Right lung (tissue), 5 donors: ENCODE measurements around the gene HMCN2. TPM values are rescaled to one million over a fixed set of nuclear protein-coding genes. Genes with fewer than 3 reads are reported as not detected.

Experiments
- DNase-seq, 2 donors: peaks; one replicate each; pipeline ENCODE4 v3.0.0-alpha.2; 2013
- polyA plus RNA-seq, 5 donors: library from polyadenylated mRNA; unstranded; fragments of 120-200 nt; gene quantifications; one replicate each; pipeline versions ENCODE4 v1.2.1 to v1.2.3, GENCODE V29; 2013; ENCODE audit warnings: inconsistent platforms in 1 of 5, low replicate concordance in 1 of 5; ENCODE audit not compliant: insufficient read length in 5 of 5, insufficient read depth in 1 of 5

Gene HMCN2
- polyA plus RNA-seq, 5 donors, result 0.21 to 2.1 (median 0.55) TPM

DNA sequence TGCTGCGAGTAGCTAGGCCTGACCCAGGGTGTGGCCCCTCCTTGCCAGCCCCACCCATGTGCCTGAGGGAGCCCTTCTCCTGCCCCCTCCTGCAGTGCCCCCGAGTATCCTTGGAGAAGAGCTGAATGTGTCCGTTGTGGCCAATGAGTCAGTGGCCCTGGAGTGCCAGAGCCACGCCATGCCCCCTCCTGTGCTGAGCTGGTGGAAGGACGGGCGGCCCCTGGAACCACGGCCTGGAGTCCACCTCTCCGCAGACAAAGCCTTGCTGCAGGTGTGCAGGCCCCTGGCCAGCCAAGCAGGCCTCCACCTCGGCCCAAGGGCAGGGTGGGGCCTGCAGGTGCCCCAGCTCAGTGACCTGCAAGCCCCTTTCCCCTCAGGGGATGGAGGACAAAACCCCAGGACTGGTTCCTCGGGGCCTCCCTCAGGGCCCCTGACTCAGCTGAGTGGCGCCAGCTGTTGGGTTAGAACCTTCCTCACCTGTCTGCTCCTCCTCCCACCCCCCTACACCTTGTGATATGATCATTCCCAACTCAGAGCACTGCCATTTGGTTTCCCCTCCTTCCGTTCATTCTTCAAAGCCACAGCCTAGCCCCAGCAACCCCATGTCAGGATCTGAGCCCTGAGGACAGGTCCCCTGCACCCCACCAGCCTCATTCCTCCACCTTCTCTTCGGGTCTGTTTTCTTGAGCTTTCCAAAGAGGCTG, 99.2 kb downstream of the HMCN2 start:
- DNase-seq, result no peak

- DNase-seq, result no peak
These were observed 99.8 kb downstream of the HMCN2 start for GRCh38 chr9:130365323-130365721.

GRCh38 chr9:130366072-130366471, 100.5 kb downstream of the HMCN2 start:
- DNase-seq, result no peak

DNA sequence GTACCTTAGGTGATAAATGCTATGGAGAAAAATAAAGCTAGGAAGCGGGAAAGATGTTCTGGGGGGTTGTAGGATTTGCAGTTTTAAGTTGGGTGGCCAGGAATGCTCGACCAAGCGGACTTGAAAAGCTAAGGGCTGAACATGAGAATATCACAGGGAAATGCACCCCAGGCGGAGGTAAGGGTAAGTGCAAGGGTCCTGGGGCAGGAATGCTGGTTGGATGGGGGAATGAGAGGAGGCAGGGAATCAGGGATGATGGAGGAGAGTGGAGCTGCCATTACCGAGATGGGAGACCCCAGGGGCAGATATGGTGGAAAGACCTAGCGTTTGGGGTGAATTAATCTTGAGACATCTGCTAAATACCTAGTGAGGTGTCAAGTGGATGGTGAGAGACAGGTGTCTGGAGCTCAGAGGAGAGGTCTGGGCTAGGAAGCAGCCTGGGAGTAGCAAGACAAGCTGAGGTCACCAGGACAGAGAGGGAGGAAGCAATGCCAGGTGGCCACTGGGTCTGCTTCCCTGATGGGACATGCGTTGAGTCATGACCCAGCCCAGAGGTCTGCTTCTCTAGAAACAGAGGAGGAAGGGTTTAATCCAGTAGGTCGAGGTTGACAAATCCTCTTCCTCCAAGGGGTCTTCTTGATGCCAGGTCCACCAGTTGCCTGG, 101.5 kb downstream of the HMCN2 start:
- DNase-seq, result no peak

DNA sequence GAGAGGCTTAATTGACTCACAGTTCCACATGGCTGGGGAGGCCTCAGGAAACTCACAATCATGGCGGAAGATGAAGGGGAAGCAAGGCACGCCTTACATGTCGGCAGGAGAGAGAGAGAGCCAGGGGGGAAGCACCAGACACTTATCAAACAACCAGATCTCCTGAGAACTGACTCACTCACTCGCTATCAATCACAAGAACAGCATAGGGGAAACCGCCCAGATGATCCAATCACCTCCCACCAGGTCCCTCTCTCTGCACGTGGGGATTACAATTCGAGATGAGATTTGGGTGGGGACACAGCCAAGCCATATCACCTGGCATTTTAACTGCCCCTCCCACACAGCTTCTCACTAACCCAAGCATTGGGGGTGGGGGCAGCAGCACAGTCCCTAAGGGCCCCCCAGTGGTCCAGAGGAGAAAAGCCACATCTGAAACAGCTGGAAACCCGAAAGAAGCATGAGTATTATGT, 103.1 kb downstream of the HMCN2 start:
- no peak for DNase-seq

GRCh38 chr9:130370226-130370625, 104.7 kb downstream of the HMCN2 start:
- DNase-seq, result no peak

- DNase-seq, result no peak
These were observed 105.8 kb downstream of the HMCN2 start for GRCh38 chr9:130371196-130371966.

GRCh38 chr9:130372057-130372456, 106.5 kb downstream of the HMCN2 start:
- DNase-seq, result no peak

DNA sequence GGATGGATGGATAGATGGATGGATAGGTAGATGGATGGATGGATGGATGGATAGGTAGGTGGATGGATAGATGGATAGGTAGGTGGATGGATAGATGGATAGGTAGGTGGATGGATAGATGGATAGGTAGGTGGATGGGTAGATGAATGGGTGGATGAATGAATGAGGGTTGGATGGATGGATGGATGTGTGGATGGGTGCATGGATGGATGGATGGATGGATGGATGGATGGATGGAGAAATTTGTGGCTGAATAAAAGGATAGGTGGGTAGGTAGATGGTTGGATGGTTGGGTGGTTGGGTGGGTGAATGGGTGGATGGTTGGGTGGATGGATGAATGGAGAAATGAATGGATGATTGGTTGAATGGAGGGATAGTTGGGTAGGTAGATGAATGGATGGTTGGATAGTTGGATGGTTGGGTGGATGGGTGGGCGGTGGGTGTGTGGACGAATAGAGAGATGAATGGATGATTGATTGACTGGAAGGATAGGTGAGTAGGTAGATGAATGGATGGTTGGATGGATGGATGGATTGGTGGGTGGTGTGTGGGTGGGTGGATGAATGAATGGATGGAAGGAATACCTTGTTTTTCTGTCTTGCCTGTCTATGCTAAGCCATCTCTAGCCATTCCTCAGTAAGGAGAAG, 108.2 kb downstream of the HMCN2 start:
- DNase-seq, result no peak

DNA sequence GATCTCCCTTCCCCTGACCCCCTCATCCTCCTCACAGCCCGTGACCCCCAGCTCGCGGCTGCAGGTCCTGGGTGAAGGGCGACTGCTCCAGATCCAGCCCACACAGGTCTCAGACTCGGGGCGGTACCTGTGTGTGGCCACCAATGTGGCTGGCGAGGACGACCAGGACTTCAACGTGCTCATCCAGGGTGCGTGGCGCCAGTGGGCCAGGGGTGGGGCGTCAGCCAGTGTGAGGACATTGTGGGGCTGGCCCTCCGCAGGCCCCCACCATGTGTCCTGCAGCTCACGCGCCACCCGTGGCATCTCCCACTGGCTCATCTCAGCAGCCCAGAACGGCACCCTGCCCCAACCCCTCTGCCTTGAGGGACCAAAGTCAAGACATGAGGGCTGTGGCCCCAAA, 112.1 kb downstream of the HMCN2 start:
- DNase-seq, result no peak

GRCh38 chr9:130378875-130379648, 113.5 kb downstream of the HMCN2 start:
- no peak for DNase-seq

- no peak for DNase-seq
These were observed 114.0 kb downstream of the HMCN2 start for GRCh38 chr9:130379649-130379970.

DNA sequence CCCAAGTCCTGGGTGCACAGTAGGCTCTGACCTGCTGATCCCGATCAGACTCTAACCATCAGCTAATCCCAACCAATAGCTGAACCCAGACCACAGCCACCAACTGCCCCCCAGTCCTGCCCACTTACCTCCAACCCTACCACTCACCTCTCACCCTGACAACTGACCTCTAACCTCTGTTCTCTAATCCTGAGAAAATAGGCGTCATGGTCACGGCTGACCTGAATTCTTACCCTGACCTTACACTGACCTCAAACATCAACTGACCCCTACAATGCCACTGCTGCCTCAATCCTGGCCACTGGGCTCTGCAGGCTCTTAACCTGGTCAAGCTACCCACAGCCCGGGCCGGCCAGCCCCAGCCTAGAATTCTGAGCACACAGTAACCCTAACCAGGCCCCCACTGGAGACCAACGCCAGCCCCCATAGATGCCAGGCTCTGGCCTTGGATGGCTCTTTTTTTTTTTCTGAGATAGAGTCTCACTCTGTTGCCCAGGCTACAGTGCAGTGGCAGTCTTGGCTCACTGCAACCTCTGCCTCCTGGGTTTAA, 115.4 kb downstream of the HMCN2 start:
- DNase-seq, result no peak

DNA sequence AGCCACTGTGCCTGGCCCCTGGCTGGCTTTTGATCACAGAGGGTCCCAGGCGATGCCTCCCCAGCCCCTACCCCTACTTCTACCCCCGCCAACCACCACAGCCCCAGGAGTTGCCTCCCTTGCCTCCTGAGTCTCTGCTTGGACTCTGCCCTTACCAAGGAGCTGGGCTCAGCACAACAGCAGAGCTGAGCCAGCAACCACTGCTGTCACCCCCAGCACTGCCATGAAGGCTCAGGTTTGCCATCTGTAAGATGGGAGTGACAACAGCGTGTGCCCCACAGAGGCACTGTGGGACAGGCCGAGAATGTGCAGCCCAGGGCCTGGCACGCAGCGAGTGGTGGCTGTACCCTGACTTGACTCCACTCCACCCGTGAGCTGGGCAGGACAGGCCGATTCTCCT, 116.1 kb downstream of the HMCN2 start:
- DNase-seq, result no peak

- DNase-seq, result no peak
These were observed 116.5 kb downstream of the HMCN2 start for GRCh38 chr9:130382096-130382495.

- no peak for DNase-seq
These were observed 117.2 kb downstream of the HMCN2 start for GRCh38 chr9:130382636-130383349.

DNA sequence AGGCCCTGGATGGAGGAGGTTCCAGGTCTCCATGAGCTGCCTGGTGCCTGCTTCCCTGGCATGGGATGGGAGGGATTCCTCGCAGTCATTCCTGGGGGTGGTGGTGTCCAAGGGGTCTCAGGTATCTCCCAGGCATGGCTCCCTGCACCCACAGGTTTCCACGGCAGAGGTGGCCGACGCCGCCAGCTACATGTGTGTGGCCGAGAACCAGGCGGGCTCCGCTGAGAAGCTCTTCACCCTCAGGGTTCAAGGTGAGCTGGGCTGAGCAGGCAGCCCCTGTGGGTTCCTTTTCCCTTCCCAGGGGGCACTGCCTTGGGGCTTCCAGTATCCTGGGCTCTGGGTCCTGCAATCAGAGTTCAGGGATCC, 117.8 kb downstream of the HMCN2 start:
- no peak for DNase-seq

- DNase-seq, result no peak
These were observed 118.6 kb downstream of the HMCN2 start for GRCh38 chr9:130383979-130384676.

GRCh38 chr9:130385257-130385656, 119.7 kb downstream of the HMCN2 start:
- DNase-seq, result no peak

- no peak for DNase-seq
These were observed 121.8 kb downstream of the HMCN2 start for GRCh38 chr9:130387398-130387797.
